ENCODE measurements around the gene SNX3. TPM values are rescaled to one million over a fixed set of nuclear protein-coding genes. Genes with fewer than 3 reads are reported as not detected.

Gene SNX3
- polyA plus RNA-seq, 1 donor from 2014 or later, result 135 TPM

- Histone ChIP-seq H3K27me3 (ENCODE audit: insufficient read depth, low read depth, low read length) (no peaks in the 10 kb centered on the region), H3K4me3 (ENCODE audit: low read length) (no peak overlapping the region), H3K79me2 (replicated peaks; ENCODE audit: insufficient read depth, low read length) (no peaks in the 10 kb centered on the region), H4K20me1 (ENCODE audit: insufficient read depth) (no peaks in the 10 kb centered on the region), H3F3A (ENCODE audit: insufficient read depth, low read length, poor library complexity, severe bottlenecking) (no peaks in the 10 kb centered on the region), H3K4me2 (ENCODE audit: low read length) (no peak overlapping the region), H3K27ac (ENCODE audit: low read length) (no peak overlapping the region), H3K9me3 (ENCODE audit: low read length) (no peaks in the 10 kb centered on the region), H3K36me3 (ENCODE audit: insufficient read depth, low read length) (no peaks in the 10 kb centered on the region), H3K9me2 (ENCODE audit: insufficient read depth, low read length) (no peaks in the 10 kb centered on the region), H2AFZ (ENCODE audit: low read depth, low read length) (no peak overlapping the region), H3K9ac (ENCODE audit: low read length) (no peak overlapping the region)
- no peak for TF ChIP-seq MXI1 (conservative IDR thresholded peaks at IDR 0.05; ENCODE audit: poor library complexity, severe bottlenecking)
- no peak for TF ChIP-seq TAF1 (IDR thresholded peaks at IDR 0.05; ENCODE audit: low read depth)
These were observed 33.5 kb downstream of the SNX3 start for GRCh38 chr6:108227290-108227689.

- Histone ChIP-seq H2AFZ (ENCODE audit: low read depth, low read length) (no peak overlapping the region), H3K9ac (ENCODE audit: low read length) (no peak overlapping the region), H3F3A (ENCODE audit: insufficient read depth, low read length, poor library complexity, severe bottlenecking) (no peaks in the 10 kb centered on the region), H3K27me3 (ENCODE audit: insufficient read depth, low read depth, low read length) (no peaks in the 10 kb centered on the region), H3K9me2 (ENCODE audit: insufficient read depth, low read length) (no peaks in the 10 kb centered on the region), H3K27ac (ENCODE audit: low read length) (no peak overlapping the region), H3K4me2 (ENCODE audit: low read length) (no peak overlapping the region), H3K4me3 (ENCODE audit: low read length) (no peak overlapping the region), H3K79me2 (replicated peaks; ENCODE audit: insufficient read depth, low read length) (no peaks in the 10 kb centered on the region), H3K36me3 (ENCODE audit: insufficient read depth, low read length) (peaks cover 5% of the 10 kb centered on the region), H4K20me1 (ENCODE audit: insufficient read depth) (no peaks in the 10 kb centered on the region), H3K9me3 (ENCODE audit: low read length) (no peaks in the 10 kb centered on the region)
- TF ChIP-seq, protein P1, sequence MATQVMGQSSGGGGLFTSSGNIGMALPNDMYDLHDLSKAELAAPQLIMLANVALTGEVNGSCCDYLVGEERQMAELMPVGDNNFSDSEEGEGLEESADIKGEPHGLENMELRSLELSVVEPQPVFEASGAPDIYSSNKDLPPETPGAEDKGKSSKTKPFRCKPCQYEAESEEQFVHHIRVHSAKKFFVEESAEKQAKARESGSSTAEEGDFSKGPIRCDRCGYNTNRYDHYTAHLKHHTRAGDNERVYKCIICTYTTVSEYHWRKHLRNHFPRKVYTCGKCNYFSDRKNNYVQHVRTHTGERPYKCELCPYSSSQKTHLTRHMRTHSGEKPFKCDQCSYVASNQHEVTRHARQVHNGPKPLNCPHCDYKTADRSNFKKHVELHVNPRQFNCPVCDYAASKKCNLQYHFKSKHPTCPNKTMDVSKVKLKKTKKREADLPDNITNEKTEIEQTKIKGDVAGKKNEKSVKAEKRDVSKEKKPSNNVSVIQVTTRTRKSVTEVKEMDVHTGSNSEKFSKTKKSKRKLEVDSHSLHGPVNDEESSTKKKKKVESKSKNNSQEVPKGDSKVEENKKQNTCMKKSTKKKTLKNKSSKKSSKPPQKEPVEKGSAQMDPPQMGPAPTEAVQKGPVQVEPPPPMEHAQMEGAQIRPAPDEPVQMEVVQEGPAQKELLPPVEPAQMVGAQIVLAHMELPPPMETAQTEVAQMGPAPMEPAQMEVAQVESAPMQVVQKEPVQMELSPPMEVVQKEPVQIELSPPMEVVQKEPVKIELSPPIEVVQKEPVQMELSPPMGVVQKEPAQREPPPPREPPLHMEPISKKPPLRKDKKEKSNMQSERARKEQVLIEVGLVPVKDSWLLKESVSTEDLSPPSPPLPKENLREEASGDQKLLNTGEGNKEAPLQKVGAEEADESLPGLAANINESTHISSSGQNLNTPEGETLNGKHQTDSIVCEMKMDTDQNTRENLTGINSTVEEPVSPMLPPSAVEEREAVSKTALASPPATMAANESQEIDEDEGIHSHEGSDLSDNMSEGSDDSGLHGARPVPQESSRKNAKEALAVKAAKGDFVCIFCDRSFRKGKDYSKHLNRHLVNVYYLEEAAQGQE (IDR thresholded peaks at IDR 0.05; ENCODE audit: borderline replicate concordance), result no peak
- TF ChIP-seq TAF1 (IDR thresholded peaks at IDR 0.05; ENCODE audit: low read depth) (no peak), EZH2 (IDR thresholded peaks at IDR 0.05; ENCODE audit: borderline replicate concordance, insufficient read depth, low read length, poor library complexity, severe bottlenecking) (no peak), SMC3 (conservative IDR thresholded peaks at IDR 0.05; ENCODE audit: poor library complexity) (no peak), MXI1 (conservative IDR thresholded peaks at IDR 0.05; ENCODE audit: poor library complexity, severe bottlenecking) (no peak)
These were observed 38.3 kb downstream of the SNX3 start for GRCh38 chr6:108222504-108222903.

DNA sequence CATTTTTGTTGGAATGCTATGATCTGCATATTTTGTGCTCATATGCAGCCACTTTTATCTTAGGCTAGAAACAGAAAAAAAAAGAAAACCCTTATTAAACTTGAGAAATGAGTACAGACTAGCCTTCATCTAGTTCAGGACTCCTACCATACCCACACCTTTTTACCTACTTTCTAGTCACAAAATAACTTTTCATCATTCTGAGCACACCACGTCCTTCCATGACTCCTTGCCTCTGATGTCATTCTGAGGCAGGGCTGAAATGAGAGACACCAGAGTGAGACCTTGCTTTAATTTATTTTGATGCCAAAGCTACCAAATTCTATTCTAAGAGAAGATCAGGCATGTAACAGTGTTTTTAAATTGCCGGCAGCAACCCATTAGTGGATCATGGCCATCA lies 38.8 kb downstream of the SNX3 start:
- Histone ChIP-seq H3K79me2 (replicated peaks; ENCODE audit: insufficient read depth, low read length) (no peaks in the 10 kb centered on the region), H3K9me2 (ENCODE audit: insufficient read depth, low read length) (no peaks in the 10 kb centered on the region), H3K4me3 (ENCODE audit: low read length) (no peak overlapping the region), H3K4me2 (ENCODE audit: low read length) (no peak overlapping the region), H3K9me3 (ENCODE audit: low read length) (no peaks in the 10 kb centered on the region), H3K9ac (ENCODE audit: low read length) (no peak overlapping the region), H4K20me1 (ENCODE audit: insufficient read depth) (no peaks in the 10 kb centered on the region), H3K27ac (ENCODE audit: low read length) (no peak overlapping the region), H3K27me3 (ENCODE audit: insufficient read depth, low read depth, low read length) (no peaks in the 10 kb centered on the region), H2AFZ (ENCODE audit: low read depth, low read length) (no peak overlapping the region), H3F3A (ENCODE audit: insufficient read depth, low read length, poor library complexity, severe bottlenecking) (no peaks in the 10 kb centered on the region), H3K36me3 (ENCODE audit: insufficient read depth, low read length) (peaks cover 5% of the 10 kb centered on the region)
- TF ChIP-seq CTCF (IDR thresholded peaks at IDR 0.05; ENCODE audit: poor library complexity, severe bottlenecking) (no peak), EP300 (conservative IDR thresholded peaks at IDR 0.05; ENCODE audit: poor library complexity, severe bottlenecking) (no peak), SMC3 (conservative IDR thresholded peaks at IDR 0.05; ENCODE audit: poor library complexity) (no peak), POLR2AphosphoS5 (IDR thresholded peaks at IDR 0.05) (no peak), EZH2 (IDR thresholded peaks at IDR 0.05; ENCODE audit: borderline replicate concordance, insufficient read depth, low read length, poor library complexity, severe bottlenecking) (no peak), RAD21 (conservative IDR thresholded peaks at IDR 0.05) (no peak), MXI1 (conservative IDR thresholded peaks at IDR 0.05; ENCODE audit: poor library complexity, severe bottlenecking) (no peak), TAF1 (IDR thresholded peaks at IDR 0.05; ENCODE audit: low read depth) (no peak)
- TF ChIP-seq, protein P1 (IDR thresholded peaks at IDR 0.05; ENCODE audit: borderline replicate concordance), result no peak
